ENCODE data around the gene CFAP61.

CFAP61 gene

DNA sequence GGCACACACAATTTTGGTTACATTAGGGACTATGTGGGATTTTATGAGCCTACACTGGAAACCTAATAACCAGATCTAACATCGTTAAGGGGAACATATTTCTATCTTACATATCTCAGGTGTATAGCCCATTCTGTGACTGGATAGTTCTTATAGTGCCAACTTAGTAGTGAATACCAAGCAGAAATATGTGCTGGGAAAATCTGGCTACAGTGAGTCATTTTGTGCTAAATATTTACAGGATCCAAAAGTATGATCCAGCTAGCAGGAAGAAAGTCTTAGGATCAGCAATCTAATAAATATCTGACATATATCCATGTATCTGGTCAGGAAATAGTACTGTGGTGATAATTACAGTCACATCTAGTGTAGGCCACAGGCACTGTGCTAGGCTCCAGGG is 221.0 kb downstream of the CFAP61 start:
- no peak for DNase-seq (ENCODE audit: low read depth, low spot score)
- in situ Hi-C loops (cut with HindIII; ENCODE audit: low sequenced_read_pairs) = no loop called here
- TF ChIP-seq, protein P1, sequence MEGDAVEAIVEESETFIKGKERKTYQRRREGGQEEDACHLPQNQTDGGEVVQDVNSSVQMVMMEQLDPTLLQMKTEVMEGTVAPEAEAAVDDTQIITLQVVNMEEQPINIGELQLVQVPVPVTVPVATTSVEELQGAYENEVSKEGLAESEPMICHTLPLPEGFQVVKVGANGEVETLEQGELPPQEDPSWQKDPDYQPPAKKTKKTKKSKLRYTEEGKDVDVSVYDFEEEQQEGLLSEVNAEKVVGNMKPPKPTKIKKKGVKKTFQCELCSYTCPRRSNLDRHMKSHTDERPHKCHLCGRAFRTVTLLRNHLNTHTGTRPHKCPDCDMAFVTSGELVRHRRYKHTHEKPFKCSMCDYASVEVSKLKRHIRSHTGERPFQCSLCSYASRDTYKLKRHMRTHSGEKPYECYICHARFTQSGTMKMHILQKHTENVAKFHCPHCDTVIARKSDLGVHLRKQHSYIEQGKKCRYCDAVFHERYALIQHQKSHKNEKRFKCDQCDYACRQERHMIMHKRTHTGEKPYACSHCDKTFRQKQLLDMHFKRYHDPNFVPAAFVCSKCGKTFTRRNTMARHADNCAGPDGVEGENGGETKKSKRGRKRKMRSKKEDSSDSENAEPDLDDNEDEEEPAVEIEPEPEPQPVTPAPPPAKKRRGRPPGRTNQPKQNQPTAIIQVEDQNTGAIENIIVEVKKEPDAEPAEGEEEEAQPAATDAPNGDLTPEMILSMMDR (IDR thresholded peaks at IDR 0.05; ENCODE audit: low read depth, low read length) = no peak
- no peak overlapping the region for H3K4me3 ChIP-seq (ENCODE audit: low read depth, low read length)

DNA sequence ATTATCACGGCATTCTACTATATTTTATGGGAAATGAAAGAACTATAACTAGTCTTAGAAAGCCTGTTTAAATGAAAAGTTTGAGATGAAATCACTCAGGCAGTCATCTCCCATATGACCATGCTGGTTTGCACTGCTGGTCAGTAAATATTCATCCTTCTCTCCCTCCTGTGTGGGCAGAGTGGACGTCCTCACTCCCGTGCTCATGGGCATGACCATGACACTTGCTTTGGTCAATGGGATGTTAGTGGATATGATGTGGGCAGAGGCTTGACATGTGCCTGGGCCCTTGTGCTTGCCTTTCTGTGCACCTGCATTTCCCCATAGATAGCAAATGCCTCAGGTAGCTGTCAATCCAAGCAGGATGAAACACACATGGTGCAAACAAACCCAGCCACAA is 222.5 kb downstream of the CFAP61 start:
- no peak for DNase-seq (ENCODE audit: low read depth, low spot score)
- in situ Hi-C loops (cut with HindIII; ENCODE audit: low sequenced_read_pairs) = no loop called here
- TF ChIP-seq, protein P1 (IDR thresholded peaks at IDR 0.05; ENCODE audit: low read depth, low read length) = no peak
- H3K4me3 ChIP-seq (ENCODE audit: low read depth, low read length) = no peak overlapping the region

DNA sequence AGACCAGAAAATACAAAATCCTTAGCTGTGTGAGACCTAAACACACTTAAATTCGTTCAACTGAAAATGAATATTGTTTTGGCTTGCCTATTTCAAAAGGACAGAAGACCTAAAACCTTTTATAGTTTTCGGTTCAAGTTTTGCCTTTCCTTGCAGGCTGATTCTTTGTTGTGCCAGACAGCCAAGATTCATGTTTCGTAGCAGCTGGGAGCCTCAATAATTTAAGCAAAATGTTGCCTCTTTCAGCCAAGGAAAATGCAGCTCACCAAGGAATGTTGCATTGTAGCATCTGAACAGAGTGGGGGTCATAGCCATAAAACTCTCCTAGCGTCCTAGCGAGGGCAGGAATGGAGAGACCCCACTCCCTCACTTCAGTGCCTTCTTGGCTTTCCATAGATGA is 223.3 kb downstream of the CFAP61 start:
- in situ Hi-C loops (cut with HindIII; ENCODE audit: low sequenced_read_pairs) = no loop called here
- no peak overlapping the region for H3K4me3 ChIP-seq (ENCODE audit: low read depth, low read length)
- TF ChIP-seq, protein P1 (IDR thresholded peaks at IDR 0.05; ENCODE audit: low read depth, low read length) = no peak
- no peak for DNase-seq (ENCODE audit: low read depth, low spot score)

DNA sequence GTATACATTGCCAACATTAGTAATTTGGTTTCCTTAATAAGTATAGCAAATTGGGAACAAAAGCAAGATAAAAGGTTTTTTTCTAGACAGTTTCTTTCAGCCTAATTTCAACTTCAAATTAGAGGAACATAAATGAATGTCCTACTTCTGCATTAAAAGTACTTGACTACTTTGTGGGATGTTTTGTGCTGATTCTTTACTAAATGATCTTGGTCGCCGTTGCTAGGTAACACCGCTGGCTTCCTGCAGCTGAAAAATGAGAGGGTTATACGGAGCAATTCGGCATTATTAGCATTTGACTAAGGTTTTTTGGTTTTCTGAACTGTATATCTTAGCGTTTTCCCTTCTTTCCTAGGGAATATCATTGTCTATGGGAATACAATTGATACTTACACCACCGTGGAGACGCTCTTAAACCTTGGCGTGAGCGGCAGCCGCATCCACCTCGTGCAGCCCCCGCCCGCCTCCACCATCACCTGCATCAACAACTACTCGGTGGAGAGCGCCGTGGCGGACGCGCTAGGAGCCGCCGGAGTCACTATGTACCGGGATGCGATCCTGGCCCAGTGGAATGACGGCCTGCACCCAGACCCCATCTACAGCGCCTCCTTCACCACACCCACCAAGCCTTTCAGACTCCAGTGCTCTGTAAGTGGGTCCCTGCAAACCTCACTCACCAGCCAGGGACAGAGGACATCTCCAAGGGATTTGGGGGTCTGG is 224.6 kb downstream of the CFAP61 start:
- H3K4me3 ChIP-seq (ENCODE audit: low read depth, low read length) = no peak overlapping the region
- in situ Hi-C loops (cut with HindIII; ENCODE audit: low sequenced_read_pairs) = no loop called here
- DNase-seq (ENCODE audit: low read depth, low spot score) = no peak
- TF ChIP-seq, protein P1 (IDR thresholded peaks at IDR 0.05; ENCODE audit: low read depth, low read length) = no peak

DNA sequence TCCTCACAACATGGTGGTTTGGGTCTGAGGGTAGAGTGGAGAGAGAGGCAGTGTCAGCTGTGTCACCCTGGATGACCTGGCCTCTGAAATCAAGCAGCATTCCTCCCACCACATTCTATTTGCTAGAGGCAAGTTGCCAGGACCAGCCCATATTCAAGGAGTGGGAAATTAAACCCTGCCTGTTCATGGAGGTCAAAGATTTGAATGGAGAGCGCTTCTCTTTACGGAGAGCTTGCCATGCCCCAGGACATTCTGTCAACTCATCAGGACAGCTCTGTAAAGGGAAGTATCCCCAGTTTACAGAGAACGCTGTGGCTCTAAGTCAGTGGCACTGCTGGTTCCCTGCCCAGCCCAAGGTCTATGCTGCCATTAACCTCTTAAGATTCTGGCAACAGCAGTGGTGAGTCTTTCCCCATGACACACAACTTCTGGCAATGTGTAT is 225.6 kb downstream of the CFAP61 start:
- in situ Hi-C loops (cut with HindIII; ENCODE audit: low sequenced_read_pairs) = no loop called here
- DNase-seq (ENCODE audit: low read depth, low spot score) = no peak
- no peak overlapping the region for H3K4me3 ChIP-seq (ENCODE audit: low read depth, low read length)
- TF ChIP-seq, protein P1 (IDR thresholded peaks at IDR 0.05; ENCODE audit: low read depth, low read length) = no peak

DNA sequence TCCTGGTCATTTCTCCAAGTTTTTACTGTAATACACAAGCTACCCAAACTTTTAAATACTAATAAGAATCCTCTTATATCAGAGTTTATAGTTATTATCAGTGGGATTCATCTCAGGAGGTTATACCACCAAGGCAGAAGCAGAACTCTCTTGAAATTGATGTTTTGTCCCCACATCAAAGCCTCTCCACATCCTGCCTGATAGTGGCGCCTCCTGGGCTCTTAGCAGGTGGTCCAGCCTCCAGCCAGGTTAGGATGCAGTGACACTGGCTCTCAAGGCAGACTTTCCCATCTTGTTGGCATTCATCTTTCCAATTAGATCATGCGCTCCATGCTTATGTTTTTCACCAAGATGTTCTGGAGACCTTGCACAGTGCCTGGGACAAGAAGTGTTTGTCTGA is 233.7 kb downstream of the CFAP61 start:
- no peak overlapping the region for H3K4me3 ChIP-seq (ENCODE audit: low read depth, low read length)
- TF ChIP-seq, protein P1 (IDR thresholded peaks at IDR 0.05; ENCODE audit: low read depth, low read length) = no peak
- in situ Hi-C loops (cut with HindIII; ENCODE audit: low sequenced_read_pairs) = no loop called here
- DNase-seq (ENCODE audit: low read depth, low spot score) = no peak

Measured in astrocyte of the spinal cord (primary cell).